Measurements from ENCODE around the gene TMEM238. TPM values are rescaled to one million over a fixed set of nuclear protein-coding genes. Genes with fewer than 3 reads are reported as not detected.

The TMEM238 gene
- total RNA-seq, 1 experiment from 2014 or later = 6.7 TPM

DNA sequence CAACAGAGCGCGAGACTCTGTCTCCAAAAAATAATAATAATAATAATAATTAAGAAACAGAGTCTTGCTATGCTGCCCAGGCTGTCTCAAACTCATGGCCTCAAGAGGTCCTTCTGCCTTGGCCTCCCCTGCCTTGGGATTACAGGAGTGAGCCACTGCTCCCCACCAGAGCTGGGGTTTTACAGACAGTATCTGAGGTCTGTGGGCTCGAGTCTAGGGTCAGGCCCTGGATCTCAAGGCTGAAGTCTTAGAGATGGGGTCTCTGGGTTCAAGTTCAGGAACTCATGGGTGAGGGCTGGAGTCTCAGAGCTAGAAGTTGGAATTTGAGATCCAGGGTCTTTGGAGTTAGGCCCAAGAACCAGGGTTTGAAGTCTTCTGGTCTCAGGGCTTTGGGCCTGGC lies 17.3 kb downstream of the TMEM238 start:
- in situ Hi-C loops (cut with HindIII; ENCODE audit: low pct_unique_long_range_greater_than_20kb, low sequenced_read_pairs) = no loop called here
- no peak for DNase-seq (ENCODE audit: low read depth)

DNA sequence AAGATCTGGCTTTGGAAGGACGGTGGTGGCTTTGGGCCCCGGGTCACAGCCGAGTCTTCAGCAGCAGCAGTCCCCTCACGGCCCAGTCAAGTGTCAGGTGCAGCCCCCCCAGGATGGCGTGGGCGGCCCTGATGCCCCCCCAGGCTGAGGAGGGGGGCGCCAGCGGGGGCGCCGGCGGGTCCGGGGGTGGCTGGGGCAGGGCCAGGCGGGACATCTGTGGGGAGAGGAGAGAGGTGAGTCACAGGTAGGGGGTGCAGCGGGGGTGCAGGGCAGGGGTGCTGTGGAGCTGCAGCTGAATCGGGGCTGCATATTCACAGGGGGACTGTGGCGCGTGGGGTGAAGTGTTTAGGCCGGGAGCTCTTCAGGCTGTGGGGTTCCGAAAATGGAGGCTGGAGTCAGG lies 18.1 kb downstream of the TMEM238 start:
- in situ Hi-C loops (cut with HindIII; ENCODE audit: low pct_unique_long_range_greater_than_20kb, low sequenced_read_pairs) = no loop called here
- no peak for DNase-seq (ENCODE audit: low read depth)

DNA sequence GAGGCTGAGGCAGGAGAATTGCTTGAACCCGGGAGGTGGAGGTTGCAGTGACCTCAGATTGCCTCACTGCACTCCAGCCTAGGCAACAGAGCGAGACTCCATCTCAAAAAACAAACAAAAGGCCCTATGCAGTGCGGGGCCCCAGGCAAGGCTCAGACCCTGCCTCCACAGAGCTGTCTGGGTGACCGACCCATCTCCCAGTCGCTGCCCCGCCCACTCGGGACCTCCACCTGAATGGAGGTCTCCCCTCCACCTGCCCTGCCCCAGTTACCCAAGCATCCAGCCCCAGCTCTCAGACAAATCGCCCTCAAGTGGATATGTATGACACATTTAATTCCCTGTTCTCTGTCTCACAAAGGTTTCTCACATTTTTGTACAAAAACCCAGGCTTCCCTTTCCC lies 18.8 kb downstream of the TMEM238 start:
- DNase-seq (ENCODE audit: low read depth) = no peak
- in situ Hi-C loops (cut with HindIII; ENCODE audit: low pct_unique_long_range_greater_than_20kb, low sequenced_read_pairs) = no loop called here

DNA sequence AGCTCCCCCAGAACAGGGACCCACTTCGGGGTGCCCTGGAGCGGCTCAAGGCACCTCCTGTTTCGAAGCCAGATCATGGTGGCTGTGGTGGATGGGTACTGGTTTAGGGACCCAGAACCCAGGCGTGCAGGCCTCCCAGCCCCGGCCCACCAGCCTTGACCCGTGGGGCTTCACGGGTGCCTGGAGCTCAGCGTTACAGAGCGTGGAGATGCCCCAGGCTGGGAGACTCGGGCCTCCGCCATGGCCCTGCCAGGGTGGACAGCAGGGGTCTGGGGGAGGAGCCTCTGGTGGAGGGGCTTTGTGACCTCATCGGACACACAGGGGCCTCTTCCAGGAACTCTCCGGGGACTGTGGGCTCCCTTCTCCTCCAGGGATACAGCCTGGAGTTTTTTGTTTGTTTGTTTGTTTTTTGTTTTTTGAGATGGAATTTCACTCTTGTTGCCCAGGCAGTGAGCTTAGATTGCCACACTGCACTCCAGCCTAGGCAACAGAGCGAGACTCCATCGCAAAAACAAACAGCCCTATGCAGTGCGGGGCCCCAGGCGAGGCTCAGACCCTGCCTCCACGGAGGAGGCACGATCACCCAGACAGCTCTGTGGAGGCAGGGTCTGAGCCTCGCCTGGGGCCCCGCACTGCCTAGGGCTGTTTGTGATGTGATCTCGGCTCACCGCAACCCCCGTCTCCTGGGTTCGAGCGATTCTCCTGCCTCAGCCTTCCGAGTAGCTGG lies 20.9 kb downstream of the TMEM238 start, which contains the start of gene GARIN5B:
Gene GARIN5B (minus strand): TSS at position 271 of the 727 bp plus-strand sequence. CDS start 194 bp downstream, at position 77.
- no peak for DNase-seq (ENCODE audit: low read depth)
- in situ Hi-C loops (cut with HindIII; ENCODE audit: low pct_unique_long_range_greater_than_20kb, low sequenced_read_pairs) = no loop called here

DNA sequence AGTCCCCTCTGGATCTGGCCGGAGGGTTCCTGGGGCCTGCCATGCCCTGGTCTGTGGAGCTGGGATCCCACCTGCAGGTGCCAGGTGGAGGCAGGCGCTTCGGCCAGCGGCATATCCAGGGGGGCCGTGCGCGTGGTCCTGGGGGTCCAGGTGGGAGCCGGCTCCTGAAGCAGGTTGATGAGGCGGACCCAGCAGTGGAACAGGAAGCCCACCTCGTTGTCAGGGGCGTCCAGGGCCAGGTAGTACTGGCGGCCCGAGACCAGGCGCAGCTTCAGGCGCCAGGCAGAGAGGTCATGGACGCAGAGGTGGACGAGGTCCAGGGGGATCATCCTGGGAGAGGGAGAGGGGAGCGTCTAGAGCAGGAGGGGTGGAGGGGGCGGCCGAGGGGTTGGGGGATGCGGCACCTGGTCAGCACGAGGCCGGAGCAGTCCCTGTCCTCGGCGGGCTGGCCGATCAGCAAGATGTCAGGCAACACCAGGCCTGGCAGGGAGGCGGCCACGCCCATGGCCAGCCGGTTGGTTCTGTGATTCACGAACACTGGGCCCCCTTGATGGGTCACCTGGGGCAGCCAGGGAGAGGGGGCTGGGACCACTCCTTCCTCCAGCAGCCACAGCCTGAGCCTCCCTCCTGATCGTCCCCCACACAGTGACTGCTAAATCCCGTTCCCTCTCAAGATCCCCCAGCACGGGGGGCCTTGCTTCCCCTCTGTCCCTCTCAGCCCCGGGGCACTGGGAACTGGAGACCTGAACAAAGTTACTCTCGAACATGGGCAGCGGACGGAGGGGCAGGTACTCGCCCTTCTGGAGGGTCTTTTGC lies 21.7 kb downstream of the TMEM238 start:
- no peak for DNase-seq (ENCODE audit: low read depth)
- in situ Hi-C loops (cut with HindIII; ENCODE audit: low pct_unique_long_range_greater_than_20kb, low sequenced_read_pairs) = no loop called here

DNA sequence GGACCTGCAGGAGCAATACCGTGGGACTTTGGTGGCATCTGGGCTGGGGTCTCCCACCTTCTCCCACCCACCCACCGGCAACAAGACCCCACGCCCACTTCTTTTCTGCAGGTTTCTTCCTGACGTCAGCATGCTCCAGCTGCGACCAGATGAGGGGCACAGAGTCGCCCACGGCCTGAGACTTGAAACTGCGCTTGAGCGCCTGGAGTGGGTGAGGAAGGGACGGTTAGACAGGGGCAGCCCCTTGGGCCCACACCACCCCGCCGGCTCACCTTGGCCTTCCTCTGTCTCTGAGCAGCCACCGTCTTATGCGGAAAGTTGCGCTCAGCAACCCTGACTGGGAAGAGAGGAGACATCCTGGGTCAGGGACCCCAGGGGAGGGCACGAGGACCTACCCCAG lies 23.2 kb downstream of the TMEM238 start:
- no peak for DNase-seq (ENCODE audit: low read depth)
- in situ Hi-C loops (cut with HindIII; ENCODE audit: low pct_unique_long_range_greater_than_20kb, low sequenced_read_pairs) = no loop called here

DNA sequence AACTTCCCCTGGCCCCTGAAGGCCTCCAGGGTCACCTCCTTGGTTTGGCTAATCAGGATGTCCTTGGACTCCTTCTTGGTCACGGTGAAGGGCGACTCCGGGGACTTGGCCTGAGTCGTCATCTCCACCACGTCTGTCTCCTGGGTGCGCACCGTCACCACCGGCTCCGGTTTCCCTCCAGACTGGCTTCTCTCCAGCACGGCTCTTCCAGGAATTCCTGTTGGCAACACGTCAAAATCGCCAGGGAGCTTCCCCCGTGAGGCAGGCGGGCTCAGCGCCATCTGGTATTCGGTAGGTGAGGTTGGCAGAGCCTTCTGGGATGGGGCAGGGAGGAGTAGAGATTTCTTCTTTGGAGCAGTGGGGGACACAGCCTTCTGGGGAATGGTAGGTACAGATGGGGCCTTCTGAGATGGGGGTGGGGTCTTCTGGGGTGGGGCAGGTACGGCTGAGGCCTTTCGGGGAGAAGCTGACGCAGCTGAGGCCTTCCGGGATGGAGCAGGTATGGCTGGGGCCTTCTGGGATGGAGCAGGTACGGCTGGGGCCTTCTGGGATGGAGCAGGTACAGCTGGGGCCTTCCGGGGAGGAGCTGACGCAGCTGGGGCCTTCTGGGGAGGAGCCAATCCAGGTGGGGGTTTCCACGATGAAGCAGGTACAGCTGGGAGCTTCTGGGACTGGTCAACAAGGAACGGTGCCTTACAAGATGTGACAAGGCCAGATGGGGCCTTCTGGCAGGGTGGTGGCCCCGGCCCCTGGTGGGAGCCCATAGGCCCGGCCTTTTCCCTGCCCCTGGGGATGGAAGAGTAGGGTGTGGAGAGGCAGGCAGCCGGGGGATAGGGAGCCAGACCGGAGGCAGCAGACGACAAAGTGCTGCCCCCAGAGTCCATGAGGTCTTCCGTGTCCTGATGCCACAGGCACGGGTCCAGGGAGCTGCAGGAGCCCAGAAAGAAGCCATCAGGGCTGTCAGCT lies 24.9 kb downstream of the TMEM238 start:
- in situ Hi-C loops (cut with HindIII; ENCODE audit: low pct_unique_long_range_greater_than_20kb, low sequenced_read_pairs) = no loop called here
- no peak for DNase-seq (ENCODE audit: low read depth)

DNA sequence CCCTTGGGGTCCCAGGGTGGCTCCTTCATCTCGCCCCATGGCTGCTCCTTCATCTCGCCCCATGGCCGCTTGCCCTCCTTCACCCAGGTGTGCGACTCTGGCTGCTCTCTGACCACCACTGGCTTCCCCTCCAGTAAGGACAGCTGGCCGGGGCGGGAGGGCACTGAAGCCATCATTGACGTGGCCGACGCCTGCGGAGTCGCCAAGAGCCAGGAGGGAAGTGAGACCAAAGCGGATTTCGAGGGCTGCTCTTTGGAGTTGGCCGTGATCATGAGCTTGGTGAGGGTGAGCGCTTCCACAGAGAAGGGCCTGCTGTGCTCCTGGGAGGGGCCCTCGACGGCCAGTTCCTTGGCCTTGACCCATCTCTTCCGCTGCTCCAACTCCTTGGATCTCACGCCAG lies 25.6 kb downstream of the TMEM238 start:
- no peak for DNase-seq (ENCODE audit: low read depth)
- in situ Hi-C loops (cut with HindIII; ENCODE audit: low pct_unique_long_range_greater_than_20kb, low sequenced_read_pairs) = no loop called here

DNA sequence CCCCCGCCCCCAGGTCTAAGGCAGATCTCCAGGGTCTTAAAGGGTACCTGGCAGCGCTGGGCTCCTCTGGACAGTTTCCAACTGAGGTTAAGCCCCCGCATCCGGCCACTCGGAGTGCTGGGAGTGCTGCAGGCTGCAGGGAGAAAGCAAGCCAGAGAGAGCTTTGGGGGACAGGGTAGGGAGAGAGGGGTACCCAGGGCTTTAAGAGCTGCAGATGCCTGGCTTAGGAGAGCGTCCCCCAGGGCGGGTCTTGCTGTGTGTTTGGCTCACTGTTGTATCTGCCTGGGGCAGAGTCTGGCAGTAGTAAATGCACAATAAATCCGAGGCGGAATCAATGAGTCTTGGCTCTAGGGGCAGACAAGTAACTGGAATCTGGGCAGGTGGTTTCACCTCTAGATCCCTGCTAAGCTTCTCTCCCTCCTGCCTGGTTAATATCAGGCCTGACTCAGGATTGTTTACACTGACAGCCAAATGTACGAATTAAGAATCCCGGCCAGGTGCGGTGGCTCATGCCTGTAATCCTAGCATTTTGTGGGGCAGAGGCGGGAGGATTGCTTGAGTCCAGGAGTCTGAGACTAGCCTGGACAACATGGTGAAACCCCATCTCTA lies 28.8 kb downstream of the TMEM238 start:
- DNase-seq (ENCODE audit: low read depth) = no peak
- in situ Hi-C loops (cut with HindIII; ENCODE audit: low pct_unique_long_range_greater_than_20kb, low sequenced_read_pairs) = no loop called here

DNA sequence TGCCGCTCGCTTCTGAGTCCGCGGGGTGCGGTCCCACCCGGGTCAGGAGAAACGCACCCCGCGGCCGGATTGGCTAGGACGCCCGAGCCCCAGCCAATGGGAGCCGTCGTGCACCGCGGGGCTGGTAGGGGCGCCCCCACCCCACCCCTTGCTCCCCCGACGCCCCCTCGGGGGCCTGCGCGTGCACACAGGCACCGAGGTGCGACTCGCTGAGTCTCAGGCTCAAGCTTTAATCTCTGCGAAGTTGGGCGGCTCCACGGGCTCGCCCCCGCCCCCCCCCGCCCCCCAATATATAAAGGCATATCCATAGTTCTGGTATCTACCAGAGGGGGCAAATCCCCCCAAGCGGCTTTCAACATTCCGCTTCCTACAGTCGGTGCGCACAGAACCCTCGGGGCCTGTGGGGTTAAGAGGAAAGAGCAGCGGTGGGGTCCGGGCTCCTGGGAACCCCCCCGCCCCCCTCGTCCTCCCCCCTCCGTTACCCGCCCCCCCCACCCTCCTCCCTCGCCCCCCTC lies 29.3 kb downstream of the TMEM238 start, which contains the start of gene COX6B2:
Gene COX6B2 (minus strand): TSS at position 22 of the 515 bp plus-strand sequence. CDS start 198 bp downstream, outside the sequence.
- in situ Hi-C loops (cut with HindIII; ENCODE audit: low pct_unique_long_range_greater_than_20kb, low sequenced_read_pairs) = no loop called here
- DNase-seq (ENCODE audit: low read depth) = no peak

DNA sequence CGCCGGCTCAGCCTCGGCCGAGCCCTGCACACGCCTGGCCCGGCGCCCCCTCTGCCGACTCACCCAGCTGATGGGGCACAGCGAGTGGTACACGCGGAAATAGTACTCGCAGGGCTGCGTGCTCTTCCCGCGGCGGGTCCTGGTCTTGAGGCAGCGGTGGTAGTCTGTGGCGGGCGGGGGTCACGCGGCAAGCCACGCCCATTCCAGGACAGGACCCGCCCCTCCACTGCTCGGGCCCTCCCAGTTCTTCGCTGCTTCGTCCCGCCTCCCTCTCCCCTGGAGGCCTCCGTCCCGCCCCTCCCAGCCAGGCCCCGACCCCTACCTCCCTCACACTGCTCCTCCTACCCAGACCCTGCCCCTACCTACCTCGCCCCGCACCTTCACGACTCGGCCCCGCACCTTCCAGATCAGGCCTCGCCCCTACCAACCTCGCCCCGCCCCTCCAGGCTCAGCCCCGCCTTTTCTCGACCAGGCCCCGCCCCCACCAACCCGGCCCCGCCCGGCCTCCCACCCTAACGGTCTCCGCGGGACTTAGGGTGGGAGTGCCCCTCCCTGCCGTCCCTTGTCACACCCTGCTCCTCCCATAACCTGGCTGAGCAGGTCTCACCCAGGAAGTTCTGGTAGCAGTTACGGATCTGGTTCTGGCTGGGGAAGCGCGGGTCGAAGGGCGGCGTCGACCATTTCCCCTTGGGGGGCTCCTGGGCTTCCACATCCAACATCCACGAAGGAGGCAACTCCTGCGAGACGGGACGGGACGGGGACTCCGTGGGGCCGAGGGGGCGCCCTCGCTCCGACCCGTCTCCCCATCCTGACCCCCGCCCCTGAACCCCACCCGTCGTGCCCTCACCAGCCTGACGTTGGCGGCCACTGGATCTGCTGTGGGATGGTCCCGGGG lies 30.0 kb downstream of the TMEM238 start:
- in situ Hi-C loops (cut with HindIII; ENCODE audit: low pct_unique_long_range_greater_than_20kb, low sequenced_read_pairs) = no loop called here
- peak; percentile 73 for DNase-seq (ENCODE audit: low read depth)

DNA sequence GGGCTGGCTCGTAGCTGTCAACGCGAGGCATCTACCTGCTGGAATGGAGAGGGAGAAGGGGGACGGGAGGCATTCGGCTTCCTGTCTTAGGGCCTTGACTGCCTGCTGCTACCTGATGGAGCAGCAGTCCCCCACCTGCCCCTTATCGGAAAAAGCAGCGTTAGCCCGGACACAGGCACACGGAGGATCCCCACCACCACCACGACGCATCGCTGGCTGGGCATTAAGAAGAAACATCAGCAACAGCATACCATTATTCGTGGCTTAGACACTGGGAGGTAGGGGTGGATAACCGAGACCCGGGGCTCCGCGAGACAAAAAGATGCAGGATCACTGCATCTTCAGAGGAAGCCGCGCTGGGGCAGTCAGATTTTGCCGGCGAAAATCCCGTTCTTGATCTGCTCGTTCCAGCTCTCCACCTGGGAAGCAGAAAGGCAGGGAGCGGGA lies 30.7 kb downstream of the TMEM238 start:
- no peak for DNase-seq (ENCODE audit: low read depth)
- in situ Hi-C loops (cut with HindIII; ENCODE audit: low pct_unique_long_range_greater_than_20kb, low sequenced_read_pairs) = no loop called here

DNA sequence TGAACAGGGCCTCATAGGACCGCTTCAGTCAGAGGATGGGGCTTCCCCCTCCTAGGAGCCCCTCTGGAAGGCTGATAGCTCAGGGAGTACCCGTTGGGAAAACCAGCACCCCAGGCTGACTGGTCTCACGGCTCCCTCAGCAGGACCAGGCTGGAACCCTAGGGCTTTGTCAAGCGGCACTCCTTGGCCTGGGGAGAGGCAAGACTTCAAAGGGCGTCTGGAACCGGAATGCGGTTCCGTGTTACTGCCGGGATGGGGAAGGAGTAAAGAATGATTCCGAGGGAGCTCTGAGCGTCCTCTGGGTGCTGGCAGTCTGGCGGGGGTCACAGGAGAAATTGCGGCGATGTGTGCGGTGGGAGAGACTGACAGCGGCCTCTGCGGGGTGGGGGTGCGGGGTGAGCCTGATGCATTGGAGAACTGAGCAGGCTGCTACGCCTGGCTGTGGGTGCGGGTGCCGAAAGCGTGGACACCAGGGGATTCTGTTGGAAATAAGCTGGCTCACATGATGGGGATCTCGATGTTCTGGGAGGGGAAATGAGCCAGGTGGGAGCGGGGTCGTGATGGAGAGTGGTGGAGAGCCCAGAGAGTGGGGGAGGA lies 31.4 kb downstream of the TMEM238 start:
- in situ Hi-C loops (cut with HindIII; ENCODE audit: low pct_unique_long_range_greater_than_20kb, low sequenced_read_pairs) = no loop called here
- no peak for DNase-seq (ENCODE audit: low read depth)

DNA sequence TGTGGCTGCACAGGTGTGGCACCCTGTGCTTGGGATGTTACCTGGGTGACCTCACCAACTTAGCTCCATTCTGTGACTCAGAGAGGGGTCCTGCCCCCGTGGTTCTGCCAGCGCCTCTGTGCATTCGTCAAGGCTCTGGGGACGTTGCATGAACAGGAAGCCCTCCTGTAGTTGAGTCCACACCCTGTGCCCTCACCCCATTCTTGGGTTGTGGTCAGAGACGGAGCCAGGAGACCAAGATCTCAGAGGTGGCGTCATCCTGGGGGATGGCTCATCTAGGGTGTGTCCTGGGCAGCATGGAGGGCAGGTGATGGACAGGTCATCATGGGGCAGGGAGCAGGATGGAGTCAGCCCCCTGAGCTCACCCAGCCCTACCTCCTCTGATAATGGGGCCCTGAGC lies 32.1 kb downstream of the TMEM238 start:
- DNase-seq (ENCODE audit: low read depth) = no peak
- in situ Hi-C loops (cut with HindIII; ENCODE audit: low pct_unique_long_range_greater_than_20kb, low sequenced_read_pairs) = no loop called here

DNA sequence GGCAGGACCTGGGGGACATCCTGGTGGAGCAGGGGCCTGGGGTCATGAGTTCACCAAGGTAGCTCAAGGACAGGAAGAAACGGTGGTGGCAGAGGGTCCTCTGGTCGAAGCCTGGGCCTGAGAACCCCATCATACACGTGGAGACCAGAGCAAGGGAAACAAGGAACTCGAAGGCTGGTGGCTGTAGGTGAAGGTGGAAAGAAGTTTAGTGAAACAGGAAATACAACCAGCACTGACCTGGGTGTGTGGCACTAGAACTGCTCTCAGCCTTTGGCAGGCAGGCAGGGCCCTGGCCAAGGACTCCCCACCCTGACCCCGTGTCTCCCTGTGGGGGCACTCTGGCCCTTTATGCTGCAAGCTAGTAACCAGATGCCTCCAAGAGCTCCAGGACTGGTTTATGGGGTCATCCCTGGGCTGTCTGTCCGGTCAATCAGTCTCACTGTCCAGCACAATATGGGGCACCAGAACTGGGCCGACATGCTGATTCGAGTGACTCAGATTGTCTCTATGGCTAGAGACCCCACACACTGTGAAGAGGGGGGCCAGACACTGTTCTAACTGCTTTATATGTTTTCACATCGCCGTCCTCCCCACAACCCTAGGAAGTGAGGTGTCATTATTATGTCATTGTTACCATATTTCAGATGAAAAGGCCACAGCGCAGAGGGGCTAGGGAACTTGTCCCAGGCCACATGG lies 33.3 kb downstream of the TMEM238 start:
- in situ Hi-C loops (cut with HindIII; ENCODE audit: low pct_unique_long_range_greater_than_20kb, low sequenced_read_pairs) = no loop called here
- DNase-seq (ENCODE audit: low read depth) = no peak

Measured in Caki2 (cell line).